ENCODE measurements around the gene SPTB.

Gene SPTB

DNA sequence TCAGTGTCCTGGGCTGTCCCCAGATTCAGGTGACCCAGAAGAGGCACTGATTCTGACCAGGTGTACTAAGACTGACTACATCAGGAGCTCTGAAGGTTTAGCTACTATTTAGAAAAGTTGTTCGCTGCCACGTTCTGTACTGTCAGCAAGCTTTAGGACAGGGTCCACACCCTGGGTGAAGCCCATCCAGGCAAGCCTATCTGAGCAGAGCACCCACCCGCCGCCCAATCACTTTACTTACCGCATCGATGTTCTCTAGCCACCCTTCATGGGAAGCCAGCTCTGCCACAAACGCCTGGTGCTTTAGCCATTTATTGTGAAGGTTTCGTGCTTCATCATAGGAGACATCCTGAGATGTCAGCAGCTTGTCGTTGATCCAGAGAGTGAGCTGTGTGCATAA is 95.7 kb downstream of the SPTB start:
- no peak for DNase-seq

DNA sequence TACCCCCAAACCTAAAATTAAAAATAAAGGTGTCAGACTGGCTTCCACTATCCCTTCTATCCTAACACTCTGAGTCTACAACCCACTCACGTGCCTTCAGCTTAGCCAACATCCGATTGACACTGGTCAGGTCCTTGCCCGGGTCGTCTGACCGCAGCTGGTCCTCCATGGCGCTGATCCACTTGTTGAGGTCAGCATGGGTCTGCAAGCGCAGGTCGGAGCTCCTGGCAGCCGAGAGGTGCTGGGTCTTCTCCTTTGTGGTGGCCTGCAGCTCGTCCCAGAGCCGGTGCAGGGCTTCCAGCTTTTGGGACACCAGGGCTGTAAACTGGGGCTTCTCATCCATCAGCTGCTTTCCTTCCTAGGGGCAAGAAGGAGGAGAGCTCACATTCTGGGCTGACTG is 97.5 kb downstream of the SPTB start:
- no peak for DNase-seq

- no peak for DNase-seq
These were observed 100.2 kb downstream of the SPTB start for GRCh38 chr14:64779472-64779871.

DNA sequence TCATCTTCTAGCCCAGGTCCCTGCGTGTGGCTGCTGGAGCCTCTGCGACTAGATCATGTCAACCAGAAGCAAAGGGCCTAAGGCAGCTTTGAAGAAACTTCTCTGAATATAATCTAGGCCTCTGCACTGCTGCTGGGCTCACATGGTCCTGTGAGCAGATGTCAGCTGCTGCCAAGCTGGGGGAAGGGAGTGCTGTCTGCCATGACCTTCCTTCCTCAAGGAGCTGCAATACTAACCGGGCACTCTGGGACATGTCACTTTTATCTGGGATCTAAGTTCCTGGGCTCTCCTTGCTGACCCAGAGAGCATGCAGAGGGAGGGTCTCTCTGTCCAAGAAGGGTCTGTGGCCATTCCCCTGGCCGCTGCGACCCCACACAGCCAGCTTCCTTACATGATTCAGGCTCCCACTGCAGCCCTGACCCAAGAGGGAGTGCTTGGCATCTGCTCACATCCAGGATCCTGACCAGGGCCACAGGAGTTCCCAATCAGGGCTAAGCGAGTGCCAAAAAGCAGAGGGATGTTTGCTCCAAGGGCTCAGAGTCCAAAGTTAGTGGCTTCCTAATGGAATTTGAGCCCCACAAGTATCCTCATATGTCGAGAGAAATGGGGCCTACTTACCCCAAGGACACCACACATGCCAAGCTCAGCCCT is 101.5 kb downstream of the SPTB start:
- DNase-seq: no peak

DNA sequence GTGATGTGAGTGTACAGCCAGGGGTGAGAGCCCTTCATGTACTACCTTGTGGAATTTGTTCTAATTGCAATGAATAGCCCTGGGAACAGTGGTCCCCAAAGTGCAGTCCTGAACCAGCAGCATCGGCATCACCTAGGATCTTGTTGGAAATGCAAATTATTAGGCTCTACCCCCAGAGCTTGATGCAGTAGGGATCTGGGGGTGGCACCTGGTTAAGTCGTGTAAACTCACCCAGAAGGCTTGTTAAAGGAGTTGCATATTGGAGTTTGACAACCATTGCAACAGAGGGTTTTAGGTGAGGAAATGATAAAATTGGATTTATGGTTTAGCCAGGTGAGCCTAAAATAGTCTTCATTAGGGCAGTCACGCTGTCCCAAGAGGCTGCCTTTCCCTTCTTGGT is 102.2 kb downstream of the SPTB start:
- DNase-seq: no peak

DNA sequence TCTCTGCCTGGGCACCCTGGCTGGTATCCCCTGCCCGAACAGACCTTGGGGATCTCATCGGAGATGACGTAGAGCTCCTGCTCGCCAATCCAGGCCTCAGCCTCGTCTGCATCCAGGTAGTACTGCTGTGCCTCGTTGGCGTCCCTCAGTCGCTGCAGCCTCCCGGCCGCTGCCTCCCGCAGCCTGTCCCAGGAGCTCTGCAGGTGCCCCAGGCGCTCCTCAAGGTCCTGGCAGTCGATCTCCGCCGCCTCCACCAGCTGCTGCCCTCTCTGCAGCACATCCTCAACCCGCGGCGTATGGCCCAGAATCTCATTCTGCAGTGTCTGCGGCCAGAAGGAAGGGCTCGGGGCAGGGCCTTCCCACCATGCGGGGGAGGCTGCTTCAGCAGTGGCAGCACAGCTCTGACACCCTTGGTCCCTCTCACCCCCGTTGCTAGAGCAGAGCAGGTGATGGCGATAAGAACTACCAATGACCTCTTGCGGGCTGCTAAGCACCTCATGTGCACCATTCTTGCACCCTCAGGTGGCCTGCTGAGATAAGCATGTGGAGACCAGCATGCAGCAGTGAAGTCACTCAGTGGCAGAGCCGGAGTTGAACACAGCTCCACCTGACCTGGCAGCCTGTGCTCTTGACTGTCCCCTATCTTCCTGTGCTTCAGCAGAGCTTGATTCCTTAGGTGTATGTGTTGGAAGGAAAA is 104.5 kb downstream of the SPTB start:
- no peak for DNase-seq

DNA sequence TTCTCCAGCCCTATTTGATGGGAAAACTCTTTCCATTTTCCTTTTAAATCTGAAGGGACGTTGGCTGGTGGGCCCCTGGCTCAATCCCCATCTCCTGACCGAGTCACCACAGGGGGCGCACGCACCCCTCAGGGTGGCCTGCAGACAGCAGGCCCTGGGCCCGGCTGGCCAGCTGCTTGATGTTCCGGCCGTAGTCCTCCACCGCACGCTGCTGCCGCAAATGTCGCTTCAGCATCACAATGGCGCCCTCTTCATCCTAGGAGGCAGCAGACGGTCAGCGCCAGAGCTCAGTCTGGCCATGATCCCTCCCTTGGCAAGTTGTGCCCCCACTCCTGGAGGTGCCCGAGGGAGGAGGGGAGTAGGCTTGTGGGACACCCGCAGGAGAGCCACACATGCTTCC is 105.4 kb downstream of the SPTB start:
- no peak for DNase-seq

DNA sequence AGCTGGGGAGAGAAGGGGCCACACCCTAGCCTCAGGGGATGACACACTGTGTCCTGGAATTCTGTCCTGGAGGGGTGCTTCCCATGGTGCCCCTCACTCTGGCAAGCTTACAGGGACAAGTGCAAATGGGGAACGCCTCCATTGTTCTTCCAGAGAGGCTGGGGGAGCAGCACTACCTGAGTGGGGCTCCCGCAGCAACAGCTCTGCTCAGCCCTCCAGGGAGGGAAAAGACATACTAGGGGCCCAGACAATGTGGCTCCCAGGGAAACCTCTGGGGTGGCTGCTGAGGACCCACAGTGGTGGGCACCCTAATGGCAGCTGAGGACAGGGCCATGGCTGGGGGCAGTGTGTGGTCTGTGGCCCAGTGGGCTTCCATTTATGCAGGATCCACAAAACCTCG is 106.1 kb downstream of the SPTB start:
- DNase-seq: no peak

- no peak for DNase-seq
These were observed 106.7 kb downstream of the SPTB start for GRCh38 chr14:64773046-64773445.

GRCh38 chr14:64772397-64772950 is 107.2 kb downstream of the SPTB start:
- DNase-seq: no peak

GRCh38 chr14:64771161-64771560 is 108.5 kb downstream of the SPTB start:
- no peak for DNase-seq

DNA sequence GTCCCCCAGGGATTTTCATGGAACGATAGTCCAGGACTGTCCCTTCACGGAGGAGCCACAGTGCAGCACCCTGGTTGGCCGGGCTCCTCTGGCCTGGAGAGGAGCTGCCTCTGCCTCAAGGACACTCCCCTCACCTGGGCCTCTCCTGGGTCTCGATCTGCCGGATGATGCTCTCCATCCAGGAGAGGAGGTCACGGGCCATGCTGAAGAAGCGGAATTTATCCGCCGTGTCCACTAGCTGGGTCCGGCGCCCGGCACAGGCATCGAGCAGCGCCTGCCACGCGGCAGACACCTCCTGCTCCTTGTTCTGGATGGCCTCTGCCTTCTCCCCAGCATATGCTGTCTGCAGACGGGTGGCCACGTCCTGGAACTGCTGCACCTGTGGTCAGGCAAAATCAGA is 109.0 kb downstream of the SPTB start:
- no peak for DNase-seq

DNA sequence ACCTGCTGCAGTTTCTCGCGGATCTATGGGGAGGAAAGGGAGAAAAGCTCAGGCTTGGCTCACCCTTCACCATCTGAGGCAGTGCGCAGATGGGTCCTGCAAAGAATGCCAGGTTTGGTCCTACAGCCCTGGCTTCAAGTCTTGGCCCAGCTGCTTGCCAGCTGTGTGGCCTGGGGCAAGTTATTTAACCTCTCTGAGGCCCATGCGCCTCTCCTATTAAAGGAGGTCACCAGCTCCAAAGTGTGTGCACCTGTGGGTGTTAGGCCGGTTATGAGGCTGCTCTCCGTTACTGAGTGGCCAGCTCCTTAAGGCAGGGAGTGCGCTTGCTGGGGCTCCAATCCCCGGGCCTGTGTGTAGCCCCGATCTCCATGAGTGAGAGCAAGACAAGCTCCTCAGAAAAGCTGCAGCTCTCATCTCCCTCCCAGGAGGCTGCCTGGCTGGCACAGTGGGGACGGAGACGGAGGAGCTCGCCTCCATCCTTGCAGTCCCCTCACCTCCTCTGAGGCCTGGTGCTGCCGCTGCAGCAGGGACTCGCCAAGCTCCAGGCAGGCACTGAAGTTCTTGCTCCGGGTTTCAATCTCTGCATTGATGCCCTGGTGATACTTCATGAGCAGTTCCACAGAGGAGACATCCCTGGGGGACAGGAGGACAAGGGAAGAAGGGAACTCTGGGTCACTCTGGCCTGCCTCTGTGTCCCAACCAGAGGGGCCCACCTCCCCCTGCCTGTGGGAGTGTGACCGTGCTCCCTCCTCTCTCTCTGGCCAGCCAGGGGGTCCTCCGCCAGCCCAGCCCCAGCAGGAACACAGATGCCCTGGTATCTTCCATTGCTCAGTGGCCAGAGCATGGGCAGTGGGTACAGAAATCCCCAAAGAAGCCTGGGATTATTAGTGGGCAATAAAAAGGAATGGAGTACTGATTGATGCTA is 110.3 kb downstream of the SPTB start:
- DNase-seq: no peak

DNA sequence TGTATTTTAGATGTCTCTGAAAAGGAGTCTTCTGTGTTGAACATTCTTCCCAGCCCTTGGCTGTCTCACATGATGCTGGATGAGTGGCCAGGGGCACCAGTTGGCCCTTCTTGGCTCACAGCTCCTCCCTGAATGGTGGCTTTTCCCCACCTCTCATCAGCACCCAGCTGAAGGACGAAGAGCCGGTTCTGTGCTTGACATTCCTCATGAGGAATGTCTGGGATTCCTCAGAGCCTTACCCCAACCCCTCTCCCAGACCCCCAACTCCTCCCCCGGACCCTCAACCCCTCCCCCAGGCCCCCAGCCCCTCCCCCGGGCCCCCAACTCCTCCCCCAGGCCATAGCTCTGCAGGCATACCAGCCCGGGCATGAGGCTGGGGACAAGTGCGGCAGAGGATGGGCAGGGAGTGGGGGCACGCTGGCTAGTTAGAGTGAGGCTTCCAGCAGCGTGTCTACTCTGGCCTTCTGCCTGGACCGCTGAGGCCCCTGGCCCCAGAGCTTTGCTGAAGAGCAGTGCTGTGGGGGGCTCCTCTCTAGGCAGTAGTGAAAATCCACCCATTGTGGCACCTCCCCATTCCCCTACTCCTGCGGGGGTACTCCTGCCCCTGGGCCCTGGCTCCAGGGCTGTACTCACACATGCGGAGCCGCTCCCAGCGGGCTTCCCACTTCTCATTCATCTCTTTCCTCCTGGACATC is 111.2 kb downstream of the SPTB start:
- no peak for DNase-seq

DNA sequence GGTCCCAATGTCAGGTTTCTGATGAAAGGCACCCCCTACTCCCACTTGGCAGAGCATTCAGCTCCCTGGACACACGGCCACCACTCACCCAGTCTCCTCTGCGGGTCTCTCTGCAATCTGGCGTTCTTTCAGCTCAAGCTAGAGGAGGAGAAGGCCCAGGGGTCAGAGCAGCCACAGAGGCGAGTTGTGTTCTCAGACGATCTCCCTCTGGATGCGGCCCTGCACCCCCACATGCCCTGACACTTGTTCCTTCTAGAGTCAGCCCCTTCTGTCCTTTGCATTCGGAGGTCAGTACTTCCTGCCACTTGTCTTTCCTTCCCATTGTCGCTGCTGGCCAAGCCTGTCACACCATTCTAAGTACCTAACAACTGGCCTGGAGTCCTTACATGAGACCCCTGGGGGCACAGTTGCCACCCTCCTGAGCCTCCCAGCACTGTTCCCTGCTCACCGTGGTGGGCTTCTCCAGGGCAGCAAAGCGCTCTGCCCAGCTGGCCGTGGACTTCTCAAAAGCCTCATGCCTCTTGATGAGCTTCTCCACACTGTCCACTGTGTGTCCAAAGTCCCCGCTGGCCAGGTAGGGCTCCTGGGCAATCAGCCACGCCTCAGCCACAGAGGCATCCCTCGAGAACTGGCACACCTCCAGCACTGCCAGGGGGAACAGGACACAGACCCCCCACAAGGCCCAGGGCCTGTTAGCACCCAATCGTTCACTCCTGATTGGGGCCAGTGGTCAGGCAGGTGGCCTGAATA is 112.3 kb downstream of the SPTB start:
- DNase-seq: no peak

GRCh38 chr14:64766430-64767151 is 113.1 kb downstream of the SPTB start:
- no peak for DNase-seq

- DNase-seq: no peak
These were observed 113.9 kb downstream of the SPTB start for GRCh38 chr14:64765740-64766302.

DNA sequence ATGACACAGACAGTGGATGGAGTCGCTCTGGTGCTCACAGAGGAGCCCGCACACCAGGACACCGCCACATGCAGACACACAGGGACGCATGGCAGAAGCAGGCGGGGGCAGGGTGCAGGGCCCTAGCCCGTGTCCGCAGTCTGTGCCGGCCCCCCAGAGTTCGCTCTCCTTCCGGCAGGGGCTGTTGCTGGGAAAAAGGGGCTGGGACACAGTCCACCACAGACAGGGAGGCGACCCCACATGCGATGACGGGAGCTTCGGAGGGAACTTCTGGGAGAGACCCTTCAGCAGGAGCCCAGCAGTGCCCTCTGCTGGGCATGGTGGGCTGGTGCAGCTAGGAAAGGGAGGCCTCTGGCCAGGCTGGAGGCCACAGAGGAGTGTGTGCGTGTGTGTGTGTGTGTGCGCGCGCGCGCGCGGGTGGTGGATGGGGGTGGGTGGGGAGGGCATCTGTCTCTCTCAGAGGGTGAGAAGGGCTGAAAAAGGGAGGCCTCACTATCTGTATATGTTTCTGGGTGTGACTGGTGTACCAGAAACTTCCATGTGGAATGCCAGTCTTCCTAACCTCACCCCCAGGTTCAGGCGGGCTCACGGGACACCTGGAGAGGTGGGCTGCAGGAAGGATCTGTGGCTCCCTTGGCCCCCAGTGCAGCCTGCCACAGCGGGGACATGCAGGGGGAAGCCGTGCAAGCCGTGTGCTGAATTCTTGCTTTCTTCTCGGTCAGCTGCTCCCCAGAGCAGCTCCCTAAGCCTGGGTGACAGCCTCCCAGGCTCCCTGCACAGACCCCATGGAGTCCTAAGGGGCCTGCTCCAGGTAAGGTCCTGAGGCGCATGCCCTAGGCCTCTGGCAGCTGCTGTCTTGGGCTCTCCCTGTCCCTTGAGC is 114.8 kb downstream of the SPTB start:
- DNase-seq: peak; percentile 65

- no peak for DNase-seq
These were observed 115.7 kb downstream of the SPTB start for GRCh38 chr14:64763801-64764621.

Measured in DMS79 treated with DMSO at 0.1 percent for 48 hours (cell line).